Stimulated activated CD8-positive, alpha-beta memory T cell treated with anti-CD3 and anti-CD28 coated beads, Interleukin-12 subunit alpha, Interleukin-12 subunit beta, amount 100 ng/mL, for 4 hours (primary cell): ENCODE measurements around the gene SP9.

Experiments used
- DNase-seq: peaks from one replicate; pipeline ENCODE4 v3.0.0-alpha.2; 2020; ENCODE audit warnings: low read depth

Gene SP9

GRCh38 chr2:174334781-174335251 is at the start of gene SP9:
SP9 (plus strand) TSS chr2:174334954; CDS start chr2:174335093, 139 bp downstream.
- no peak for DNase-seq

GRCh38 chr2:174286172-174286571 is 48.6 kb upstream of the SP9 start:
- DNase-seq = no peak

GRCh38 chr2:174292908-174293307 is 41.8 kb upstream of the SP9 start:
- no peak for DNase-seq

DNA sequence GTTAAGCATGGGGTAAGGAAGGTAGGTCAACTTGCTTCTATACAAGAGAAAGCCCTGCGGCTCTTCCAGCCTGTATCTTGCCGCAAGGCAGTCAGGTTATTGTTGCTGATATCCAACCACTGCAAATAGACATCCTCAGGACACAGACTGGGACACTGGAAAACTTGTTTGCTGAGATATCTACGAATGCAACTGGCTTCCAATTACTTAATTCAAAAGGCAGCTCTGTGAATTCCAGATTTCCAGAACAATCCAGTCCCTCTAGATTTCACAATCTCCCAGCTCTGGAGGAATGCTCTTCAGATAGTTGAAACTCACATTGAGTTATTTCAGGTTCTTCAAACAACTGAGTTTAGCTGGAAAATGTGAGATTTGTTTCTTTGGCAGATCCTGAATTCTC is 34.6 kb upstream of the SP9 start:
- DNase-seq = no peak

GRCh38 chr2:174312581-174313234 is 22.0 kb upstream of the SP9 start:
- no peak for DNase-seq

DNA sequence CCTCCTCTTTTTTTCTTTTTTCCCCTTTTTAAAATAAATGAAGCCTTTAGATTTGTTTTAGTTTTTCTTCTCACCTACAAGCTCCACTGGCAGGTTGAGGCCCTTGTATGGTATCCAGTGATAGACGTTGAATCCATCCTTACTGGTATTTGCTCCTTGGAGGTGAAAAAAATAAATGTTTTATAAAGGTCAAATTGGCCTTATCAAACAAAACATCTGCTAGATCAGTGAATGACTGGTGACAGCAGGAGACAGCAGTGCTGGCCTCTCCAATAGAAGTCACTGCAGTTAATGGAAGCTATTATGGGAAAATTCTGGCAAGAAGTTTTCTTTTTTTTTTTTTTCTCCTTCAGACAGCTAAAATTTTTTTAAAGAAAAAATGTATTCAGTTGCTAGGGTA is 12.6 kb upstream of the SP9 start:
- DNase-seq = no peak

- no peak for DNase-seq
Measured at GRCh38 chr2:174322746-174323145, 12.0 kb upstream of the SP9 start.

DNA sequence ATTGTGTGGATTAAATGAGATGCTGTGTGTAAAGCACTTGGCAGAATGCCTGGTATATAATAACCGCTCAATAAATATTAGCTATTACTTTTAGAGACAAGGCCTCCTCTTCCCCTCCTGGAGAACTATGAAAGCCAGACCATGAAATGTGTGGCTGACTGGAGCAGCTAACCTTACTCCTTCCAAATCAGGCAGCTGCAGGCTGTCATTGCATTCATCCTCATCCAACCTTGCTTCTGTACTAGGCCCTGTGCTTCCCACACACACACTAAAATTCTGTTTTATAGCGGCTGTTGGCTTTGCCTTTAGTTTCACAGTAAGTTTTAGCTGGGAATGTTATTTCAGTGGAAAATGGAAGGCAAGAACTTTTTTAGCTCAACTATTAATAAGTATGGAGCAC is 10.2 kb upstream of the SP9 start:
- DNase-seq = no peak

DNA sequence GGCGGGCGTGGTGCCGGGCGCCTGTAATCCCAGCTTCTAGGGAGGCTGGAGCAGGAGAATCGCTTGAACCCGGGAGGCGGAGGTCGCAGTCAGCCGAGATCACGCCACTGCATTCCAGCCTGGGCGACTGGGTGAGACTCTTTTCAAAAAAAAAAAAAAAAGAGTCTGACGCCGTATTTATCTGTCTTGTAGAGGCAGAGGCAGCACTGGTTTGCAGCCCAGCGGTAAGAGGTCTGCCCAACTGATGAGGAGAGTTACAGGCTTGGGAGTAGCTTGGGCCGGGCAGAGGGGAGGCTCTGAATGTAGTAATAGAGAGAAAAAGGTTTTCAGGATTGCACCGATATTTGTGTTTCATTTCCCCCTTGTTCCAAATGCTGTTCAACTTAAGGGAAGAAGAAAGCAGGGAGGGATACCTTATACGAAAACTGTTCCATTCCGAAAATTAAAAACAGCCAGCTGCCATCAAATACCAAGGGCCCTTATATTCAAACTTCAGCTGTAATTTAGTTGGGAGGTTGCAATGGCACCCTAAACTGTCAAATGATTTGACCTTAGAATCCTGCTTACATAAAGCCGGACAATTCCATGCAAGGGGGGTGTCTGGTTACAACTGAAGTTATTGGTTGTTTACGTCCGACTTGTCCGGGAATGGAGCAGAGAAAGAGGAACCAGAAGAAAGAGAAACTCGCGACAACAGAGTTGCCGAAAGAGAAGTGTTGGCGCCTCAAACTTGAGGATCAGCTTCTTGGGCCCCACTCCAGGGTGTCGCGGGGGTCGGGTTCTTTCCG is 9.2 kb upstream of the SP9 start:
- DNase-seq = no peak

DNA sequence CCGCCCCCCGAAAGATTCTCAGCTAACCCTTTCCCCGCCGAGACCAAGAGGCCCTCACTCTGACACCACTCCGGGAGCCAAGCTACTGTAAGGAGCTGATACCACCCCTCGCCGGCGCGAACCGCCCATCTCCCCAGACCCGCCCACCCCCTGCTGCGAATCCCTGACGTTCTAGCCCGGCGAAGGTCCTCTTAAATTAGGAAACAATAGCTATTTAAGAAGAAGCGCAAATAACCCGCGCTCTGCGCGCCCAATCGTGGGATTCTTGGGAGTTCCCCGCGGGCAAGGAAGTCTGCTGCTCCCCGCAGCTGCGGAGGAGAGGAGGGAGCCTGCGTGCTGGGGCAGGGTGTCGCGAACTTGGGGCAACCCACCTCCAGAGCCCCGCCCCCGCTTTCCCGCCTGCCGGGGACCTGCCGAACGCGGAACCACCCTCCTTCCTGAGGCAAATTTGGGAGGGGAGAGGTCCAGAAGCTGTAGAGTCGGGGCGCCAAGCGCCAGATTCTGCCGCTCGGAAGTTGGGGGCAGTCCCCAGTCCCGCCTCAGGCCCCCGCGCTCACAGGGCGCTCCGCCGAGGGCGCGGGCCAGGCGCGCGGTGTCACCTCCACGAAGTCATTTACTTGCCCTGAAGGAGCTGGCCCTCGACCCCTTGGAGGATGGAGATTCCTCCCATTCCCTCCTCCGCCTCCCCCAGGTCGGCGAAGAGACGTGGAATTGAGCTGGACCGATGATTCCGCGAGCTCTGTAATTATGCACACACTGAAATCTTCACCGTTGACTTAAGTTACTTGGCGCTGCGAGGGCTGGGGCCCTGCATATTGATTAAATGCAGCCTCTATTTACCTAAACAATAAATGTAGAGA is 8.4 kb upstream of the SP9 start:
- DNase-seq = no peak

DNA sequence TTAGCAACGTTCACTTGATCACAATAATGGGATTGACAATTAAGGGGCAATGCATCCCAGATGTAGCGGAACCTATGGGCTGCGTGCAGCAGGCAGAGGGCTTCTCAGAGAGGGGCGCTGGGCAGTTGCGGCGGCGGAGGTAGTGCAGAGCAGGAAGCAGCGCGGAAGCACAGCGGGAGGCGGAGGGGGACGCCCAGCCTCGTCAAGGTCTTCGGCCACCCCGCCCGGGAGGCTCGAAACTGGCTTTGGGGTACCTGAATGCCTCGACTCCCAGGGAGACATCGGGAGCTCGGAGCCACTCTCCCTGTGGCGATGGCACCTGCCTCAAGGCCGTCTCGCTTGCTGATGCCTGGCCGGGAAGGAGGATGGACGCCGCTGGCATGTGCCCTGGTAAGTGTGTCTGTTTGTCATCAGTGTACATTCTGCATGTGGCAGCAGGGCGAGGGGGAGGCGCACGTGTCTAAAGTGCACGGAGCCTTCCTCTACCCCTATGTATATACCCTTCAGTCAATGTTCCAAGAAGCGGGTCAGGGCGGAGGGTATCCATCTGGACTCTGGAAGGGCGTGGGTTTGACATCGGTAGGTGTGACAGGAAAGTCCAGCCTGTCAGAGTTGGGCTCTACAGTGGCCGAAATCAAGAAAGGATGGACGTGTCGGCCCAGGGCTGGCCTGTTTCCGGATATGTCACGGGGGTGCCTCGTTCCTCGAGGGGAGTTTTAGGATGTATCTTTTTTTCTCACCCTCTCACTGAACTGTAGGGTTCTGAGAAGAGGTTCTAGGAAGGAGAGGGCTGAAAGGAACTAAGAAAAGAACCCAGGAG is 7.5 kb upstream of the SP9 start:
- no peak for DNase-seq

- DNase-seq = no peak
Measured at GRCh38 chr2:174327841-174328113, 7.0 kb upstream of the SP9 start.

- DNase-seq = no peak
Measured at GRCh38 chr2:174328114-174328960, 6.4 kb upstream of the SP9 start.

- DNase-seq = no peak
Measured at GRCh38 chr2:174328961-174329715, 5.6 kb upstream of the SP9 start.

DNA sequence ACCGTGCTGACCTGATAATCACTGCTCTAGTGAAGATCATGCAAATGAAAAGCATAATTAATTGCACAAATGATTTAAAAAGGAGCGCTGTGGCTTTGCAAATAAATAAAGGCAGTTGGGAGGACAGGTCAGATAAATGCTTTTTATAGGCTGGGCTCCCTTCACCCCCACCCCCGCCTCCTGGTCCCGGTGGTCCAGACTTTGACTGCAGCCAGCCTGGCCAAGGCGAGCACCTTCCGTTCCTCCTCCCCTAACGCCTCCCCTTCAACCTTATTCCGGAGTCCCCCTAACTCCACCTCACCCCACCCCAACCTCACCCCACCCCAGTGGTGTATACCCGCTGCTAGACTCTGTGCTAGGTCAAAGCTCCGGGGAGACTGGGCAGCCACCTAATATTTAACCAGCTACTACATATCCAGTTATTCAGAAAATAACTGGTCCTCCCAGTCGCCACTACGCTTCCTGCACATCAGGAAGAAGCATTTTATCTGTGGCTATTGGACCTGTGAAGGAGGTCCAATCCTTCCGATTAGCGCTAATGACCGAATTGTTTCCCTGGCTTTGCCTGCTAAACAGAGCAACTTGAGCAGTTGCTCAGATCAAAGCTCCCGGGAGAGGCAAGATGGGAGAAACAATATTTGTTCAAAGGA is 3.7 kb upstream of the SP9 start:
- no peak for DNase-seq

- no peak for DNase-seq
Measured at GRCh38 chr2:174331595-174332216, 3.0 kb upstream of the SP9 start.

- no peak for DNase-seq
Measured at GRCh38 chr2:174332217-174332963, 2.4 kb upstream of the SP9 start.

GRCh38 chr2:174333017-174333371 is 1.8 kb upstream of the SP9 start:
- DNase-seq = no peak
